Measurements from ENCODE around the gene BBS9.
"Not testable (repeated sequence)": the region's sequence is repeated elsewhere in the genome, so short reads cannot be mapped to it uniquely, and the experiment has no call there.

Gene BBS9

GRCh38 chr7:33463131-33463530, 333.8 kb downstream of the BBS9 start:
- no peak for TF ChIP-seq CTCF (IDR thresholded peaks at IDR 0.05; ENCODE audit: low read depth, low read length)
- no peak for DNase-seq
- H3K9me3 ChIP-seq (ENCODE audit: severe bottlenecking) = no peaks in the 10 kb centered on the region
- H3K27ac ChIP-seq = no peak overlapping the region
- no peak overlapping the region for H3K4me3 ChIP-seq (ENCODE audit: low read depth, low read length)
- no peaks in the 10 kb centered on the region for H3K36me3 ChIP-seq
- H3K27me3 ChIP-seq (ENCODE audit: insufficient read depth, low read depth, severe bottlenecking) = no peaks in the 10 kb centered on the region

GRCh38 chr7:33466203-33466602, 336.8 kb downstream of the BBS9 start:
- no peak for TF ChIP-seq CTCF (IDR thresholded peaks at IDR 0.05; ENCODE audit: low read depth, low read length)
- no peaks in the 10 kb centered on the region for H3K27me3 ChIP-seq (ENCODE audit: insufficient read depth, low read depth, severe bottlenecking)
- no peak for DNase-seq

GRCh38 chr7:33471636-33472242, 342.4 kb downstream of the BBS9 start:
- Histone ChIP-seq H3K36me3 (no peaks in the 10 kb centered on the region), H3K27ac (no peak overlapping the region), H3K4me3 (ENCODE audit: low read depth, low read length) (no peak overlapping the region), H3K9me3 (ENCODE audit: severe bottlenecking) (no peaks in the 10 kb centered on the region), H3K27me3 (ENCODE audit: insufficient read depth, low read depth, severe bottlenecking) (no peaks in the 10 kb centered on the region)
- no peak for DNase-seq
- no peak for TF ChIP-seq CTCF (IDR thresholded peaks at IDR 0.05; ENCODE audit: low read depth, low read length)

More at GRCh38 chr7:33466203-33466602, 336.8 kb downstream of the BBS9 start:
- Histone ChIP-seq H3K36me3 (no peaks in the 10 kb centered on the region), H3K9me3 (ENCODE audit: severe bottlenecking) (no peaks in the 10 kb centered on the region), H3K4me3 (ENCODE audit: low read depth, low read length) (no peak overlapping the region), H3K27ac (no peak overlapping the region)

GRCh38 chr7:33472348-33473025, 343.1 kb downstream of the BBS9 start:
- Histone ChIP-seq H3K27ac (no peak overlapping the region), H3K36me3 (no peaks in the 10 kb centered on the region)

GRCh38 chr7:33477719-33478480, 348.5 kb downstream of the BBS9 start:
- H3K4me3 ChIP-seq (ENCODE audit: low read depth, low read length) = no peak overlapping the region
- H3K27ac ChIP-seq = no peak overlapping the region
- no peaks in the 10 kb centered on the region for H3K9me3 ChIP-seq (ENCODE audit: severe bottlenecking)
- no peaks in the 10 kb centered on the region for H3K36me3 ChIP-seq
- TF ChIP-seq CTCF (IDR thresholded peaks at IDR 0.05; ENCODE audit: low read depth, low read length) = no peak
- no peaks in the 10 kb centered on the region for H3K27me3 ChIP-seq (ENCODE audit: insufficient read depth, low read depth, severe bottlenecking)
- DNase-seq = no peak

More at GRCh38 chr7:33472348-33473025, 343.1 kb downstream of the BBS9 start:
- Histone ChIP-seq H3K27me3 (ENCODE audit: insufficient read depth, low read depth, severe bottlenecking) (no peaks in the 10 kb centered on the region), H3K9me3 (ENCODE audit: severe bottlenecking) (no peaks in the 10 kb centered on the region), H3K4me3 (ENCODE audit: low read depth, low read length) (no peak overlapping the region)
- no peak for DNase-seq
- no peak for TF ChIP-seq CTCF (IDR thresholded peaks at IDR 0.05; ENCODE audit: low read depth, low read length)

GRCh38 chr7:33484476-33484875, 355.1 kb downstream of the BBS9 start:
- not testable (repeated sequence) for DNase-seq; H3K9me3 ChIP-seq (ENCODE audit: severe bottlenecking); H3K27me3 ChIP-seq (ENCODE audit: insufficient read depth, low read depth, severe bottlenecking); H3K36me3 ChIP-seq; H3K27ac ChIP-seq; H3K4me3 ChIP-seq (ENCODE audit: low read depth, low read length)
